Activated T-cell treated with anti-CD3 and anti-CD28 coated beads for 1 hour (primary cell): ENCODE data around the gene MAP1LC3C.

Experiments
- DNase-seq: peaks from one replicate; pipeline ENCODE4 v3.0.0-alpha.2; 2020; ENCODE audit warnings: low read depth

MAP1LC3C gene

DNA sequence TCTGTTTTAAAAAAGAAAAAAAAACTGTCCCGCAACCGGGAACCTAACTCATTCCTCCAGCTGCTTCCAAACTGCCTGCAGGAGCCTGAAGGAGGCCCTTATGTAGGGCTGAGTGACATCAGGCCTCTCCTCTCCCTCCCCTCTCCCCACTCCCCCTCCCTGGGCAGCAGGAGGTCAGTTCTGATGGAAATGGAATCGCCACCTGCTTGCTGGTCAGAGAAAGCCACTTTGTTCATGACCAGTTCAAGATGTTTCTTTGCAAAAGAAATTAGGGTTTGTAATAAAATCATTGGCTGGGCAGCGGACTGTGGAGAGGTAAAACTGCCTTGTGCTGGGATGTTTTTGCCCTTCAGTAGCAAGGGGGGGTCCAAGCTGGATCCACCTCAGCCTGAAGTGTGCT, at the start of gene MAP1LC3C:
Gene MAP1LC3C (minus strand): TSS at position 73 of the 400 bp plus-strand sequence. CDS start 90 bp downstream, outside the sequence.
- no peak for DNase-seq

DNA sequence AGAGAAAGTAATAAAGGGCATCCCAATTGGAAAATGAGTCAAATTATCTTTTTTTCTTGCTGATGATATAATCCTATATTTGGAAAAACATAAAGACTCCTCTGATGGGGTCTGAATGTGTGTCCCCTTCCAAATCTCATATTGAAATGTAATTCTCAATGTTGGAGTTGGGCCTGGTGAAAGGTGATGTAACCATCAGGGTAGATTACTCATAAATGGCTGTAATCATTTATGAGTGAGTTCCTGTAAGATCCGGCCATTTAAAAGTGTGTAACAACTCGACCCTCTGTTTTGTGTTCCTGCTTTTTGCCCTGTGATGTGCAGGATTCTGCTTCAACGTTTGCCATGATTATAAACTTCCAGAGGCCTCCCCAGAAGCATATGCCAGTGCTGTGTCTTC, 44.3 kb upstream of the MAP1LC3C start:
- DNase-seq: no peak

- DNase-seq: no peak
Observed at GRCh38 chr1:242034392-242034791, 35.5 kb upstream of the MAP1LC3C start.

GRCh38 chr1:242033447-242033846, 34.5 kb upstream of the MAP1LC3C start:
- DNase-seq: no peak

- no peak for DNase-seq
Observed at GRCh38 chr1:242030071-242030470, 31.2 kb upstream of the MAP1LC3C start.

GRCh38 chr1:242025681-242026080, 26.8 kb upstream of the MAP1LC3C start:
- no peak for DNase-seq

- DNase-seq: no peak
Observed at GRCh38 chr1:242023805-242024204, 24.9 kb upstream of the MAP1LC3C start.

- DNase-seq: no peak
Observed at GRCh38 chr1:242019018-242019417, 20.1 kb upstream of the MAP1LC3C start.

- DNase-seq: peak; percentile 12
Observed at GRCh38 chr1:242017580-242018233, 18.8 kb upstream of the MAP1LC3C start.

- no peak for DNase-seq
Observed at GRCh38 chr1:242016479-242016878, 17.6 kb upstream of the MAP1LC3C start.

- DNase-seq: no peak
Observed at GRCh38 chr1:242011894-242012660, 13.2 kb upstream of the MAP1LC3C start.

GRCh38 chr1:242008826-242009495, 10.1 kb upstream of the MAP1LC3C start:
- DNase-seq: no peak

DNA sequence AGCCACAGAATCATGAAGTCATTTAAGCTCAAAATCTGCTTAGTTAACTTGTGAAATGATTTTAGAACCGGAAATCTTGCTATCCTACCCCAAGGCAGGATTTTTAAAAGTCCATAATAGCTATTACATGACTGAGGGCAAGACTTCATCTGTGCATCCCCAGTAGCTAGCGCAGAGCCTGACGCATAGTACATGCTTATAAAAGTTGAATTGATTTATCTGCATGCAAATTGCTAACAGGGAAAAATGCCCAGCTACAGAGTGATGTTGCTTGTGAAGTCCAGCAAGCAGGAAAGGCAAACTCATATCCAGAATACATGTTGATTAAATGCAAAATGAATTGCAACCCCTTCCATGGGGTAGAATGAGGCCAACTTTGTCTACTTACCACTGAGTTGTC, 8.1 kb upstream of the MAP1LC3C start:
- DNase-seq: no peak

- DNase-seq: no peak
Observed at GRCh38 chr1:242005866-242006535, 7.1 kb upstream of the MAP1LC3C start.

DNA sequence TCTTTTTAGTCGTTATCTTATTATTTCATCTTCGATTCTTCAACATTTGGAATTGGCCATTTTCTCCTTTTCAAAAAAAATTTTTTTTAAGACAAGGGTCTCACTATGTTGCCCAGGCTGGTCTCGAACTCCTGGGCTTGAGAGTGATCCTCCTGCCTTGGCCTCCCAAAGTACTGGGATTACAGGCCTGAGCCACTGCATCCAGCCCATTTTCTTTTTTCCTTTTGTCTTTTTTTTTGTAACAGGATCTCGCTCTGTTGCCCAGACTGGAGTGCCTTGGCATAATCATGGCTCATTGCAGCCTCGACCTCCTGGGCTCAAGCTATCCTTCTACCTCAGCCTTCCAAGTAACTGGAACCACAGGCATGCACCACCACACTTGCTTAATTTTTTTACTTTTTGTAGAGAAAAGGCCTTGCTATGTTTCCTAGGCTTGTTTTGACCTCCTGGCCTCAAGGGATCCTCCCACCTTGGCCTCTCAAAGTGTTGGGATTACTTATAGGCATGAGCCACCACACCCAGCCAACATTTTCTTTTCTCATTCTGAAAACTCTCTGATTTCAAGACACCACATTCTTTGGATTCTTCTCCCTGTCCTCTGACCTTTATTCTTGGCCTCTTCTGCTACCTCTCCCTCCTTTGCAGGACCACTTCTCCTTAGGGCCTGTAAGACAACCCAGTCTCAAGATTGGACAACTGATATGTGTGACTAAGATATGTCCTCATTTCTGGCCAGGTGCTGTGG, 6.0 kb upstream of the MAP1LC3C start:
- DNase-seq: no peak

GRCh38 chr1:242002510-242002909, 3.6 kb upstream of the MAP1LC3C start:
- no peak for DNase-seq

DNA sequence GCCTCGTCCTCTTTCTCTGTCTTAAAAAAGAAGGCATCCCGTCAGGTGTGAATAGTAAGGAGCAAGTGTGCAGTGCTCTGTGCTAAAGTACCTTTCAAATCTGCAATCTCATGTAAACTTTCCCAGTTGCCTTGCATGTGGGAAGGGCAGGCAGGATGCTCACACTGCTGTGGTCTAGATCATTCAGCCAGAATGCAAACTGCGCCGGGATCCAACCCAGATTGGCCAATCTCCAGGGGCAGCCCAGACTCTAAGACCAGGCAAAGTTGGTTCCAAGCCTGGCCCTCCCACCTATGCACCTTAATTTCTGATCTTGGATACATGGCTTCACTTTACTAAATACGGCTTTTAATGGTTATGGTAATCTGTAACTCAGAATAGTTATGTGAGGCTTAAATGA, 3.2 kb upstream of the MAP1LC3C start:
- no peak for DNase-seq

DNA sequence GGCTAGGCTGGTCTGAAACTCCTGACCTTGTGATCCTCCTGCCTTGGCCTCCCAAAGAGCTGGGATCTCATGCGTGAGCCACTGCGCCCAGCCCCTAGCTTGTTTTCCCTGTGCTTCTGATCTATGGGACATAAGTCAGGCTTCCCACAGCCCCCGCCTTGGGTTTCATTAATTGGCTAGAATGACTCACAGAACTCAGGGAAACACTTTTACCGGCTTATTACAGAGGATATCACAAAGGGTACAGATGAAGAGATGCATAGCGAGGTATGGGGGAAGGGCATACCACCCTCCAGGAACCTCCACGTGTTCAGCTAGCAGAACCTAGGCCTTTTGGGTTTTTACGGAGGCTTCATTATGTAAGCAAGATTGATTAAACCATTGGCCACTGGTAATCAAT, 1.5 kb upstream of the MAP1LC3C start:
- no peak for DNase-seq

GRCh38 chr1:241998412-241998921, 431 bp downstream of the MAP1LC3C start:
- peak; percentile 23 for DNase-seq

- DNase-seq: no peak
Observed at GRCh38 chr1:241997401-241997998, 1.4 kb downstream of the MAP1LC3C start.

GRCh38 chr1:241994171-241994570, 4.7 kb downstream of the MAP1LC3C start:
- no peak for DNase-seq
